ENCODE results near the gene GOSR2. TPM values are rescaled to one million over a fixed set of nuclear protein-coding genes. Genes with fewer than 3 reads are reported as not detected.

The GOSR2 gene
- total and polyA plus RNA-seq, 2 of the 8 experiments (the other 6 are each of a cell fraction or from before 2014, with no cell fraction given), result 28.2 to 36.2 TPM

DNA sequence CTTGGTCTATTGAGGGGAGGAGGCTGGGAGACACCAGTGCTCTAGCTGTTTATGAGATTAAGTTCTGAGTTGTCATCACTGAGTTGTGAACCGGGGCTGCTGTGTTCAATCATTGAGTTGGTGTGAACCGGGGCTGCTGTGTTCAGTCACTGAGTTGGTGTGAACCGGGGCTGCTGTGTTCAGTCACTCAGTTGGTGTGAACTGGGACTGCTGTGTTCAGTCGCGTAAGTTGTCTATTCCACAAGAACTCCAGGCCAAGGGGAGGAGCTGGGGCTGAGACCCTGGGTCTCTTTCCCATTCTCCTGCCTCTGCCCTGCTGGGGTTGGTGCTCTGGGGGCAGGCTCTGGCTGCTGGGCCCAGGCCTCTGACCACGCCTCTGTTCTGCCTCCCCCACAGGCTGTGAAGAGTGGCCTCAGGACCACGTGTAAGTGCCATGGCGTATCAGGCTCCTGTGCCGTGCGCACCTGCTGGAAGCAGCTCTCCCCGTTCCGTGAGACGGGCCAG lies 47.1 kb upstream of the GOSR2 start:
- 87% methylated on average over 13 of the region's 13 CpGs; no CpG with 5 or more reads in 1 of the 2 experiments for WGBS, 2 experiments (ENCODE audit: extremely low coverage in 1 of 2, insufficient coverage in 1 of 2, insufficient read length in 1 of 2, insufficient replicate concordance in 2 of 2, low coverage in 1 of 2, low lambda C conversion rate in 2 of 2, missing lambda C conversion rate in 1 of 2)
- Histone ChIP-seq H3K9ac (replicated peaks in 1 of 4; ENCODE audit: extremely low read depth in 1 of 4, low read depth in 3 of 4, low read length in 3 of 4) (no peak overlapping the region), H3K27me3 (replicated peaks in 1 of 4; ENCODE audit: control insufficient read depth in 3 of 4, extremely low read depth in 1 of 4, insufficient read depth in 3 of 4, low read length in 3 of 4) (peaks cover 0 to 3% (median 0%) of the 10 kb centered on the region in 4 experiments; a peak in 2 of 7 replicates), H2BK120ac (replicated peaks; ENCODE audit: low read depth, low read length) (no peak overlapping the region), H3K4me1 (replicated peaks in 1 of 4; ENCODE audit: control insufficient read depth in 3 of 4, insufficient read depth in 4 of 4, low read length in 3 of 4) (no peaks in the 10 kb centered on the region), H2BK12ac (ENCODE audit: low read depth, low read length) (no peak overlapping the region), H2BK15ac (ENCODE audit: low read length) (peak overlapping the region; percentile 31; the same call in 1 of the 2 replicates), H3K9me3 (ENCODE audit: insufficient read depth in 2 of 2, low read depth in 1 of 2, low read length in 1 of 2) (no peaks in the 10 kb centered on the region), H3K4ac (replicated peaks; ENCODE audit: insufficient read length, low read depth, low read length) (no peak overlapping the region), H3K23me2 (ENCODE audit: low read depth, low read length) (no peaks in the 10 kb centered on the region; the same call in 1 of the 2 replicates), H2AK5ac (ENCODE audit: low read depth, low read length) (no peak overlapping the region), H2BK5ac (ENCODE audit: low read depth, low read length) (no peak overlapping the region), H4K8ac (ENCODE audit: extremely low read depth, insufficient read depth, low read length) (peak overlapping the region; percentile 63; the same call in 1 of the 2 replicates), H3K18ac (ENCODE audit: extremely low read depth, low read length) (no peak overlapping the region), H3K27ac (ENCODE audit: low read depth, low read length) (no peak overlapping the region), H2AFZ (ENCODE audit: low read length) (no peak overlapping the region), H3K4me2 (ENCODE audit: insufficient read depth in 1 of 2, low read depth in 2 of 2, low read length in 2 of 2) (no peak overlapping the region), H4K91ac (replicated peaks; ENCODE audit: insufficient read length, low read length) (peak overlapping the region; percentile 93), H3K14ac (ENCODE audit: insufficient read length) (no peak overlapping the region), H4K20me1 (replicated peaks in 1 of 2; ENCODE audit: control insufficient read depth in 1 of 2, insufficient read depth in 2 of 2, low read length in 2 of 2) (peaks cover 0 to 4% of the 10 kb centered on the region in 2 experiments), H3K4me3 (ENCODE audit: extremely low read depth in 1 of 4, insufficient read depth in 2 of 4, low read depth in 3 of 4, low read length in 4 of 4) (no peak overlapping the region), H3K23ac (ENCODE audit: insufficient read length) (no peak overlapping the region), H4K5ac (ENCODE audit: insufficient read length, low read depth, low read length) (no peak overlapping the region), H3K79me1 (ENCODE audit: low read depth, low read length) (no peaks in the 10 kb centered on the region), H3K56ac (replicated peaks; ENCODE audit: insufficient read length, low read depth, low read length) (no peak overlapping the region), H2BK20ac (ENCODE audit: low read length) (no peak overlapping the region), H3K79me2 (ENCODE audit: control insufficient read depth in 1 of 2, insufficient read depth in 2 of 2, low read length in 2 of 2) (no peaks in the 10 kb centered on the region), H3K36me3 (ENCODE audit: control insufficient read depth in 2 of 4, insufficient read depth in 4 of 4, low read length in 3 of 4) (no peaks in the 10 kb centered on the region)
- no peak for FAIRE-seq
- ChIA-PET CTCF (ENCODE audit: partially characterized antibody) (interaction anchor here (0.7 to 5.2 kb wide), 27 partner anchors 9 to 95 kb away, joined by 3 to 41 read pairs (median 6); no protein-coding TSS in a partner anchor), POLR2A (ENCODE audit: partially characterized antibody) (interaction anchor here (1.3 kb wide), 1 partner anchor 70 kb away, joined by 4 read pairs; no protein-coding TSS in a partner anchor)
- no peak for DNase-seq (ENCODE audit: low read depth in 1 of 2, low spot score in 2 of 2)
- no peak for TF ChIP-seq RXRA (IDR thresholded peaks at IDR 0.05; ENCODE audit: insufficient read depth, low read depth, low read length)
